MG63 (cell line): ENCODE measurements around the gene CC2D2A. TPM values are rescaled to one million over a fixed set of nuclear protein-coding genes. Genes with fewer than 3 reads are reported as not detected.
A peak's percentile ranks its signal among the peaks of the same experiment; 100 is the strongest.

Experiments used
- DNase-seq: peaks from one replicate; pipeline ENCODE4 v3.0.0-alpha.2; 2020
- H3K27me3 ChIP-seq: fragments of 250-450 bp; sonication (Bioruptor Pico); 2 replicates; pipeline ENCODE4 v1.5.1; 2020; ENCODE audit warnings: mild to moderate bottlenecking, moderate library complexity
- H3K36me3 ChIP-seq: fragments of 250-450 bp; sonication (Bioruptor Pico); 2 replicates; pipeline ENCODE4 v1.5.1; 2020; ENCODE audit warnings: mild to moderate bottlenecking, moderate library complexity
- H3K4me3 ChIP-seq: fragments of 250-450 bp; sonication (Bioruptor Pico); 2 replicates; pipeline ENCODE4 v1.5.1; 2020; ENCODE audit warnings: mild to moderate bottlenecking, moderate library complexity
- H3K9me3 ChIP-seq: fragments of 250-450 bp; sonication (Bioruptor Pico); 2 replicates; pipeline ENCODE4 v1.5.1; 2020; ENCODE audit warnings: mild to moderate bottlenecking, moderate library complexity
- total RNA-seq: library from RNA; depleted of rRNA; stranded (reverse); fragments of >200 nt; shearing (Covaris generic); gene quantifications from 2 replicates; pipeline ENCODE4 v1.2.3, GENCODE V29; 2014; ENCODE audit warnings: low replicate concordance

Gene CC2D2A
- total RNA-seq, 1 experiment from 2014 or later = 1.2 TPM

- no peaks in the 10 kb centered on the region for H3K27me3 ChIP-seq
- peak; percentile 33 for DNase-seq
- H3K9me3 ChIP-seq = no peaks in the 10 kb centered on the region
- H3K36me3 ChIP-seq = no peaks in the 10 kb centered on the region
- H3K4me3 ChIP-seq = no peak overlapping the region
These were observed 17.6 kb upstream of the CC2D2A start for GRCh38 chr4:15451866-15452765.

GRCh38 chr4:15455290-15455689 lies 14.4 kb upstream of the CC2D2A start:
- no peak overlapping the region for H3K4me3 ChIP-seq
- H3K36me3 ChIP-seq = no peaks in the 10 kb centered on the region
- H3K9me3 ChIP-seq = no peaks in the 10 kb centered on the region
- no peaks in the 10 kb centered on the region for H3K27me3 ChIP-seq
- no peak for DNase-seq

GRCh38 chr4:15457406-15458201 lies 12.1 kb upstream of the CC2D2A start:
- Histone ChIP-seq H3K4me3 (no peak overlapping the region), H3K36me3 (no peaks in the 10 kb centered on the region), H3K9me3 (no peaks in the 10 kb centered on the region), H3K27me3 (no peaks in the 10 kb centered on the region)
- no peak for DNase-seq

- Histone ChIP-seq H3K9me3 (no peaks in the 10 kb centered on the region), H3K27me3 (no peaks in the 10 kb centered on the region), H3K4me3 (no peak overlapping the region), H3K36me3 (no peaks in the 10 kb centered on the region)
- DNase-seq = no peak
These were observed 11.1 kb upstream of the CC2D2A start for GRCh38 chr4:15458616-15459015.

- Histone ChIP-seq H3K9me3 (no peaks in the 10 kb centered on the region), H3K27me3 (no peaks in the 10 kb centered on the region), H3K4me3 (no peak overlapping the region), H3K36me3 (no peaks in the 10 kb centered on the region)
- no peak for DNase-seq
These were observed 10.0 kb upstream of the CC2D2A start for GRCh38 chr4:15459706-15460105.

DNA sequence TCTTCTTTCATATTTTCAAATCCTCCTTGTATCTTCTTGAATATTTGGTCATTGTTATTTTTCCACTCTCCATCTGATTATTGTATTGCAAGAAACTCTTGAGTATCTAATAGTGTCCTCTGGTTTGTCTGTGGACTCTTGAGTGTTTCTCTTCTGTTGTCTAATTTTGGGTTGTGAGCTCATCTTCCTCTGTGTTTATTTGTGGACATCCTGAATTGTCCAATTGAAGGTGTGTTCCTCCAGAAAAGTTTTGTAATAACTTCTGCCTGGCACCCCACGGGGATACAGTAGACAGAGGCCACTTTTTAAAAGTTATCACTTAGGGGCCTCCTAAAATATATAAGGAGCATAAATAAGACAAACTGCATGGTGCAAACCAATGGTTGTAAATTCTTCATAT lies 3.1 kb upstream of the CC2D2A start:
- no peaks in the 10 kb centered on the region for H3K36me3 ChIP-seq
- H3K9me3 ChIP-seq = no peaks in the 10 kb centered on the region
- no peak overlapping the region for H3K4me3 ChIP-seq
- no peaks in the 10 kb centered on the region for H3K27me3 ChIP-seq
- DNase-seq = no peak

- Histone ChIP-seq H3K9me3 (no peaks in the 10 kb centered on the region), H3K4me3 (peak overlapping the region; percentile 41), H3K27me3 (no peaks in the 10 kb centered on the region), H3K36me3 (no peaks in the 10 kb centered on the region)
- no peak for DNase-seq
These were observed 420 bp downstream of the CC2D2A start for GRCh38 chr4:15470128-15470475.

- no peak for DNase-seq
- Histone ChIP-seq H3K9me3 (no peaks in the 10 kb centered on the region), H3K36me3 (no peaks in the 10 kb centered on the region), H3K27me3 (no peaks in the 10 kb centered on the region), H3K4me3 (no peak overlapping the region)
These were observed 6.7 kb downstream of the CC2D2A start for GRCh38 chr4:15476396-15476795.

GRCh38 chr4:15478724-15479088 lies 9.0 kb downstream of the CC2D2A start:
- Histone ChIP-seq H3K4me3 (no peak overlapping the region), H3K9me3 (no peaks in the 10 kb centered on the region), H3K36me3 (no peaks in the 10 kb centered on the region), H3K27me3 (no peaks in the 10 kb centered on the region)
- DNase-seq = no peak

GRCh38 chr4:15479089-15479912 lies 9.6 kb downstream of the CC2D2A start:
- peak overlapping the region; percentile 47 for H3K4me3 ChIP-seq
- peak; percentile 39 for DNase-seq
- no peaks in the 10 kb centered on the region for H3K9me3 ChIP-seq
- H3K27me3 ChIP-seq = no peaks in the 10 kb centered on the region
- H3K36me3 ChIP-seq = no peaks in the 10 kb centered on the region

DNA sequence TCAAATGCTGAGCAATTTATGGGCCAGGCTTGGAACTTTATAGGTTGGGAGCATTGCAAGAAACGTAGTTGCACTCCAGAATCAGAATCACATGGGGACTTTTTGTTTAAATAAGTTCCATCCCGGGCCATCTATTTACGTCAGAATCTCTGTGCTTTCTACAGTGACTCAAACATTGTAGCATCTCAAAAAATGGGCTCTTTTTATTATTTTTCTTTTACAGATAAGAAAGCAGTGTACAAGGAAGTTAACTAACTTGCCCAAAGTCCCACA lies 10.2 kb downstream of the CC2D2A start:
- peak overlapping the region; percentile 47; the same call in 1 of the 2 replicates for H3K4me3 ChIP-seq
- no peaks in the 10 kb centered on the region for H3K9me3 ChIP-seq
- H3K36me3 ChIP-seq = no peaks in the 10 kb centered on the region
- no peak for DNase-seq
- H3K27me3 ChIP-seq = no peaks in the 10 kb centered on the region

DNA sequence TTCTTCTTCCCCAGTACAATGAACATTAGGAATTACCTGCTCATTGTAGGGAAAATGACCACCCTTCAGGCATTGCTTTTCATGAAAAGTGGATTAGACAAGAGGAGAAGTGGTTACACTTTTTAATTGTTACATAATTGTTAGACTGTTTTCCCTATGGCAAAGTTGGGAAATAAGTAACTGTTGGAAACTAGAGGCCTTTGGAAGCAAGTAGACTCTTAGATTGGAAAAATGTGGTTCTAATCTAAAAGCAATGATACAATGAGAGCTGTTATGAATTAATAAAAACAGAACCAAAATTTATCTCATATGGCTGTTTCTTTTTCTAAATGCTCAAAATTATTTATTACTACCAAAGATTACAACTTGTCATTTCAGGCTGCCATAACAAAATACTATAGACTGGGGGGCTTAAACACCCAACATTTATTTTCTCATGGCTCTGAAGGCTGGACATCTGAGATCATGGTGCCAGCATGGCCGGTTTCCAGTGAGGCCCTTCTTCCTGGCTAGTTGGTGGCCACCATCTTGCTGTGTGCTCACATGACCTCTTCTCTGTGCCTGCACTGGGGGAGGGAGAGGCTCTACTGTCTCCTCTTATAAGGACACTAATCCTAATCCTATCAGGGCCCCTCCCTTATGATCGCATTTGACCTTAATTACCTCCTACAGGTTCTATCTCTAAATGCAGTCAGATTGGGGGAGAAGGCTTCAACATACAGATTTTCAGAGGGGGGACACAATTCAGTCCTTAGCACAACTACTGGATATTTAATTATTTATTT lies 12.5 kb downstream of the CC2D2A start:
- H3K36me3 ChIP-seq = no peaks in the 10 kb centered on the region
- no peaks in the 10 kb centered on the region for H3K27me3 ChIP-seq
- H3K4me3 ChIP-seq = no peak overlapping the region
- no peak for DNase-seq
- H3K9me3 ChIP-seq = no peaks in the 10 kb centered on the region; the same call in 1 of the 2 replicates

DNA sequence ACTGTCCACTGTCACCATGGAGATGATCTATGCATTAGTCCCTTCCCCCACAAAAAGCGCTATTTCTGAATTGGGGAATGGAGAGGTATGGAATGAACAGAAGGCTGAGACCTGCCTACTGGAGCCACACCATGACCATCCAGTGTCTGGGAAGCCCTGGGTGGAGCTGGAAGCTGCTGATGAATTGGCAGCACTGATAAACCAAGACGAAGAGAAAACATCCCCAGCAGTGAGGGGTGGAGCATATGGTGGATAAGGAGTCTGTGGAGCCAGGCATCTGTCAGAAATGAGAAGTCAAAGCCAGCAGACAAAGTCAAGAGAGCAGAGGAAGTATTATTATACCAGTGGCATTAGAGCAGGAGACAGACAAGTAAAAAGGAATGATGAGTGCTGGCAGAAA lies 13.2 kb downstream of the CC2D2A start:
- no peaks in the 10 kb centered on the region; the same call in 1 of the 2 replicates for H3K9me3 ChIP-seq
- DNase-seq = no peak
- H3K4me3 ChIP-seq = no peak overlapping the region
- no peaks in the 10 kb centered on the region for H3K27me3 ChIP-seq
- H3K36me3 ChIP-seq = no peaks in the 10 kb centered on the region

DNA sequence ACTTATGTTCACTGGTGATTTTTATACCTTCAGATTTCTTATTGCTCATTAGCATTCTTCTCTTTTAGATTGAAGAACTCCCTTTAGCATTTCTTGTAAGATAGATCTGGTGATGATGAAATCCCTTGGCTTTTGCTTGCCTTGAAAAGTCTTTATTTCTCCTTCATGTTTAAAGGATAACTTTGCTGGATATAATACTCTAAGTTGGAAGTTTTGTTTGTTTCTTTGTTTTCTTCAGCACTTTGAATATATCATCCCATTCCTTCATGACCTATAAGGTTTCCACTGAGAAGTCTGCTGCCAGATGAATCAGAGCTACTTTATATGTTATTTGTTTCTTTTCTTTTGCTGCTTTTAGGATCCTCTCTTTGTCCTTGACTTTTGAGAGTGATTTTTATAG lies 18.5 kb downstream of the CC2D2A start:
- Histone ChIP-seq H3K9me3 (no peaks in the 10 kb centered on the region; the same call in 1 of the 2 replicates), H3K4me3 (no peak overlapping the region), H3K36me3 (no peaks in the 10 kb centered on the region), H3K27me3 (no peaks in the 10 kb centered on the region)
- DNase-seq = no peak

GRCh38 chr4:15488658-15489470 lies 19.2 kb downstream of the CC2D2A start:
- DNase-seq = no peak
- no peaks in the 10 kb centered on the region; the same call in 1 of the 2 replicates for H3K9me3 ChIP-seq
- H3K36me3 ChIP-seq = no peaks in the 10 kb centered on the region
- no peaks in the 10 kb centered on the region for H3K27me3 ChIP-seq
- no peak overlapping the region for H3K4me3 ChIP-seq

GRCh38 chr4:15489551-15489950 lies 19.9 kb downstream of the CC2D2A start:
- no peaks in the 10 kb centered on the region for H3K27me3 ChIP-seq
- no peaks in the 10 kb centered on the region for H3K36me3 ChIP-seq
- DNase-seq = no peak
- no peaks in the 10 kb centered on the region; the same call in 1 of the 2 replicates for H3K9me3 ChIP-seq
- H3K4me3 ChIP-seq = no peak overlapping the region
